Smooth muscle cell of the umbilical artery (primary cell): ENCODE measurements around the gene LMCD1. TPM values are rescaled to one million over a fixed set of nuclear protein-coding genes. Genes with fewer than 3 reads are reported as not detected.

Experiments used
- total RNA-seq: library from RNA; depleted of rRNA; stranded (reverse); fragments of >200 nt; gene quantifications from 2 replicates; pipeline ENCODE4 v1.2.3, GENCODE V29; 2014

The LMCD1 gene
- total RNA-seq, result 106 and 175 TPM in 2 replicates

DNA sequence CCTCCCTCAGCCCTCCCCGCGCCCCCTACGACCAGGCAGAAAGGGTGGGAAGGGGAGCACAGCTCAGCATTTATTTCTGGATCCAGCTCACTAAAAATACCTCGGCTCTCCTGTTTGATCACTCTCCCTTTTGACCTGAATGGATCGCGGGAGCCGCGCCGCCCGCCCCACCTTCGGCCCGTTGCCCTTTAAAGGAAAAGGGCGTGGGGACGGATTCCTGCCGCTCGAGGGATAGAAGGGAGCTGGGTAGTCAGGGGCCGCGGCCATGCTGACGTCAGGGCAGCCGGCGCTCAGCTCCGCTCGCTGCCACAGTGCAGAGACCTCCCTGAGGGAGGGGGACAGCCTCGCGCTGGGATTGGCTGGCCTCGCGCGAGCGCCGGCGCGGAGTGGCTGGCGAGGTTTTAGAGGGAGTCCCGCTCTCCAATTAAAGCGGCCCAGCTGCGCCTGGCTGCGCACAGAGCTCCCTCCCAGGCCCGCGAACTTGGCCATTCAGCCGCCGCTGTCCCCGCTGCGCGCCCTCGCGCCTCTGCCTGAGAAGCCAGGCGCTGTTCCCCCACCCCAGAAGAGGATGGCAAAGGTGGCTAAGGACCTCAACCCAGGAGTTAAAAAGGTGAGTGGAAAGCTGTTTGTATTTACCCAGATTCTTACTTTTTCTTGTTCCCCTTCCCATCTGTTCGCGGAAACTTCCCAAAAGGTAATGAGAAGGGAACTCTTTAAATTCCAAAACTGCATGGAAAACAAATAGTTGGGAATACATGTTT, at the start of gene LMCD1:
Gene LMCD1 (plus strand): TSS at position 453 of the 761 bp plus-strand sequence. CDS start 116 bp downstream, at position 569.

Other genes starting within 250 kb of the LMCD1 start
- gene SSUH2, start 143.0 kb downstream of the LMCD1 start, total RNA-seq, result 0.05 TPM in 1 of 2 replicates, not detected in the other
- gene CAV3, start 232.0 kb downstream of the LMCD1 start, total RNA-seq, result not detected in 2 replicates